ENCODE results near the gene IL4R. TPM values are rescaled to one million over a fixed set of nuclear protein-coding genes. Genes with fewer than 3 reads are reported as not detected.
A peak's percentile ranks its signal among the peaks of the same experiment; 100 is the strongest.

Gene IL4R
- total and polyA plus RNA-seq, 10 of the 15 experiments (the other 5 are each of a cell fraction or from before 2014, with no cell fraction given) = 2.6 to 70.4 (median 36.6) TPM

GRCh38 chr16:27314161-27314723, 468 bp downstream of the IL4R start (continued):
- no peak for TF ChIP-seq ZBTB11 (CRISPR knock-in tag; IDR thresholded peaks at IDR 0.05)
- TF ChIP-seq SIN3A (IDR thresholded peaks at IDR 0.05; ENCODE audit: low read depth, low read length) = no peak
- TF ChIP-seq E2F8 (IDR thresholded peaks at IDR 0.05; ENCODE audit: low read depth, partially characterized antibody) = no peak
- TF ChIP-seq PAX5 (IDR thresholded peaks at IDR 0.05; ENCODE audit: borderline replicate concordance, low read depth, low read length) = 0 out of 2 replicates have a peak, but pooled peaks have one; percentile 27
- no peak for TF ChIP-seq STAT3 (IDR thresholded peaks at IDR 0.05; ENCODE audit: low read depth, low read length)
- TF ChIP-seq BACH1 (IDR thresholded peaks at IDR 0.05; ENCODE audit: borderline replicate concordance) = peak; percentile 20; the same call in 1 of the 2 replicates
- no peak for TF ChIP-seq TCF7 (IDR thresholded peaks at IDR 0.05; ENCODE audit: borderline replicate concordance)
- TF ChIP-seq SPI1 (IDR thresholded peaks at IDR 0.05; ENCODE audit: borderline replicate concordance, insufficient read depth, low read depth, low read length) = no peak
- TF ChIP-seq SMC3 (IDR thresholded peaks at IDR 0.05; ENCODE audit: borderline replicate concordance, low read length) = no peak
- TF ChIP-seq KDM1A (IDR thresholded peaks at IDR 0.05; ENCODE audit: borderline replicate concordance) = no peak
- no peak; a peak in 1 of 4 replicates for TF ChIP-seq EP300 (IDR thresholded peaks at IDR 0.05; ENCODE audit: borderline replicate concordance in 1 of 2, control insufficient read depth in 1 of 2, low read depth in 2 of 2, low read length in 2 of 2)
- no peak for TF ChIP-seq FOS (IDR thresholded peaks at IDR 0.05; ENCODE audit: borderline replicate concordance, extremely low read depth, insufficient read length)
- no peak for TF ChIP-seq ESRRA (IDR thresholded peaks at IDR 0.05; ENCODE audit: low read length)
- peak; percentile 38; the same call in 1 of the 2 replicates for TF ChIP-seq POLR2A (IDR thresholded peaks at IDR 0.05; ENCODE audit: low read depth, low read length)
- TF ChIP-seq CREM (IDR thresholded peaks at IDR 0.05; ENCODE audit: low read depth) = peak; percentile 73
- no peak for TF ChIP-seq IRF4 (IDR thresholded peaks at IDR 0.05; ENCODE audit: low read depth, low read length)
- no peak for TF ChIP-seq CBX5 (IDR thresholded peaks at IDR 0.05; ENCODE audit: low read depth)
- no peak for TF ChIP-seq MTA3 (IDR thresholded peaks at IDR 0.05; ENCODE audit: borderline replicate concordance, low read length)
- no peak for TF ChIP-seq ASH2L (IDR thresholded peaks at IDR 0.05; ENCODE audit: borderline replicate concordance, low read depth)
- no peak for TF ChIP-seq SMAD5 (IDR thresholded peaks at IDR 0.05; ENCODE audit: low read depth)
- TF ChIP-seq MLLT1 (IDR thresholded peaks at IDR 0.05) = 0 out of 2 replicates have a peak, but pooled peaks have one; percentile 40
- TF ChIP-seq WRNIP1 (IDR thresholded peaks at IDR 0.05; ENCODE audit: borderline replicate concordance, low read depth, low read length) = no peak
- peak; percentile 16 to 28; a peak in 1 of 4 replicates for TF ChIP-seq IKZF2 (IDR thresholded peaks at IDR 0.05)
- TF ChIP-seq CBFB (IDR thresholded peaks at IDR 0.05; ENCODE audit: low read depth) = no peak
- no peak for TF ChIP-seq NR2F1 (conservative IDR thresholded peaks at IDR 0.05)
- TF ChIP-seq SREBF2 (IDR thresholded peaks at IDR 0.05; ENCODE audit: low read length) = no peak
